ENCODE results near the gene DEFB132.
"Not testable (repeated sequence)": the region's sequence is repeated elsewhere in the genome, so short reads cannot be mapped to it uniquely, and the experiment has no call there.

Gene DEFB132

GRCh38 chr20:227439-228105 lies 30.0 kb upstream of the DEFB132 start:
- Histone ChIP-seq H3K9ac (ENCODE audit: low read length) (no peak overlapping the region), H3K27ac (ENCODE audit: low read depth, low read length) (no peak overlapping the region), H3K9me3 (ENCODE audit: control insufficient read depth, insufficient read depth, low read depth, low read length) (no peaks in the 10 kb centered on the region), H3K4me1 (ENCODE audit: control insufficient read depth, insufficient read depth, low read length) (no peaks in the 10 kb centered on the region), H3K36me3 (ENCODE audit: control insufficient read depth, insufficient read depth, low read length) (no peaks in the 10 kb centered on the region), H3K4me3 (ENCODE audit: low read depth, low read length) (no peak overlapping the region), H3K27me3 (ENCODE audit: control insufficient read depth, insufficient read depth, low read length) (peaks cover 52% of the 10 kb centered on the region)

DNA sequence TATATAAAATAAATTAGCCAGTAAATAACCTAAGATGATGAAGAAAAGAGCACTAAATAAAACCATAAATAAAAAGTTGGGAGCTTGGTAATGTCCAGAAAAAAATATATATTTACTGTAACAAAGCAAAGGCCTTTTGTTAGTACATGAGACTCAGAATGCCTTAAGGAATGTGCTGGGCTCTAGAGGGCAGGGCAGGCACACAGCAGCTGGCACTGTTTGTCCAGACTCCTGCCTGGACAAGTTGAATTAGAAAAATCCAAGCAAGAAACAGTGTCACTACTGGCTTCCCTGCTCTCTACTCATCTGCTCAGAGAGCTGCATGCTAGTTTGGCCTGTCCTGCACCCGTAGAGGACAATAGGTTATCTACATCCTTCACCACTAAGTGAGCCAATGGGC lies 21.6 kb upstream of the DEFB132 start:
- H3K9me3 ChIP-seq (ENCODE audit: control insufficient read depth, insufficient read depth, low read depth, low read length): no peaks in the 10 kb centered on the region

DNA sequence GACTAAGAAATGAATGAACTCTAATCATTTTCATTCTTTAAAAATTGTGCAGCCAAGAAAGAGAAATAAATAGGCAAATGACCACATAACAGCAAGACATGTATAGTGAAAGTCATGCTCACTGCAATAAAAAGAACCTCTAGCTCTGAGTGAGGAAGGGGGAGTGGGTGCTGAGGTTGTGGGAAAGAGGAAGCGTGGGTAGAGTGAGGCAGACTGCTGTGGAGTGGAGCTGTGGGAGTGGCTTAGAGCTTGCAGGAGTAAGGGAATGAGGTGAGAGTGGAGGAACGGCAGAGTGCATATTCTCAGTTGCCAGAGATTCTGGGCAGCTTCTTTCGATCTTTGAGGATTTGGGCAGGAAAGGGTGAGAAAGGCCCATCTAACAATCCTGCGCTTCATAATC lies 20.0 kb upstream of the DEFB132 start:
- Histone ChIP-seq H3K9ac (ENCODE audit: low read length) (no peak overlapping the region), H3K36me3 (ENCODE audit: control insufficient read depth, insufficient read depth, low read length) (no peaks in the 10 kb centered on the region), H3K4me1 (ENCODE audit: control insufficient read depth, insufficient read depth, low read length) (no peaks in the 10 kb centered on the region), H3K9me3 (ENCODE audit: control insufficient read depth, insufficient read depth, low read depth, low read length) (no peaks in the 10 kb centered on the region), H3K27ac (ENCODE audit: low read depth, low read length) (no peak overlapping the region), H3K4me3 (ENCODE audit: low read depth, low read length) (no peak overlapping the region), H3K27me3 (ENCODE audit: control insufficient read depth, insufficient read depth, low read length) (peaks cover 64% of the 10 kb centered on the region)

More for the DNA sequence above, 21.6 kb upstream of the DEFB132 start:
- H3K27ac ChIP-seq (ENCODE audit: low read depth, low read length): no peak overlapping the region
- no peaks in the 10 kb centered on the region for H3K36me3 ChIP-seq (ENCODE audit: control insufficient read depth, insufficient read depth, low read length)
- no peak overlapping the region for H3K4me3 ChIP-seq (ENCODE audit: low read depth, low read length)
- H3K4me1 ChIP-seq (ENCODE audit: control insufficient read depth, insufficient read depth, low read length): no peaks in the 10 kb centered on the region
- H3K27me3 ChIP-seq (ENCODE audit: control insufficient read depth, insufficient read depth, low read length): peaks cover 54% of the 10 kb centered on the region
- H3K9ac ChIP-seq (ENCODE audit: low read length): no peak overlapping the region

- Histone ChIP-seq H3K27ac (ENCODE audit: low read depth, low read length) (no peak overlapping the region), H3K9ac (ENCODE audit: low read length) (no peak overlapping the region), H3K36me3 (ENCODE audit: control insufficient read depth, insufficient read depth, low read length) (no peaks in the 10 kb centered on the region), H3K4me3 (ENCODE audit: low read depth, low read length) (no peak overlapping the region), H3K27me3 (ENCODE audit: control insufficient read depth, insufficient read depth, low read length) (peaks cover 64% of the 10 kb centered on the region), H3K4me1 (ENCODE audit: control insufficient read depth, insufficient read depth, low read length) (no peaks in the 10 kb centered on the region), H3K9me3 (ENCODE audit: control insufficient read depth, insufficient read depth, low read depth, low read length) (no peaks in the 10 kb centered on the region)
Observed at GRCh38 chr20:237929-238328, 19.6 kb upstream of the DEFB132 start.

- Histone ChIP-seq H3K4me1 (ENCODE audit: control insufficient read depth, insufficient read depth, low read length) (no peaks in the 10 kb centered on the region), H3K27ac (ENCODE audit: low read depth, low read length) (no peak overlapping the region), H3K9ac (ENCODE audit: low read length) (no peak overlapping the region), H3K4me3 (ENCODE audit: low read depth, low read length) (no peak overlapping the region), H3K9me3 (ENCODE audit: control insufficient read depth, insufficient read depth, low read depth, low read length) (0 out of 2 replicates have a peak, but pooled peaks cover 3% of the 10 kb centered on the region), H3K27me3 (ENCODE audit: control insufficient read depth, insufficient read depth, low read length) (peaks cover 80% of the 10 kb centered on the region), H3K36me3 (ENCODE audit: control insufficient read depth, insufficient read depth, low read length) (no peaks in the 10 kb centered on the region)
Observed at GRCh38 chr20:242905-243304, 14.6 kb upstream of the DEFB132 start.

DNA sequence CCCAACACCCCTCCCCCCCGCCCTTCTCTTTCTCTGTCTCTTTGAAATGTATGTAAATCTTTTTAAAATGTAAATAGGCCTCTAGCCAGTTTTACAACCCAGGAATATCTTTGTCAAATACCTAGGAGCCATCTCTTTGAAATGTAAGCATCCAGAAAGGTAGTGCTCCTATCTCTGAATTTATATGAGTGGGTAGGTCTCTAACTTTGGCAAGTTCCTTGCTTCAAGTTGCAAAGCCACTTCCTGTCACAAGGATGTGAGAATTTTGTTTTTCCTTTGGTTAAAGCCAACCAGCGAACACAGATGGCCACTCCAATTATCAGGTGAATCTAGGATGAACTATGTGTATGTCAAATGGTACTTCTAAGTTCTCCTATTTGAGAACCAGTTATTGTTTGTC lies 6.2 kb upstream of the DEFB132 start:
- Histone ChIP-seq H3K27me3 (ENCODE audit: control insufficient read depth, insufficient read depth, low read length) (peaks cover 87% of the 10 kb centered on the region), H3K36me3 (ENCODE audit: control insufficient read depth, insufficient read depth, low read length) (no peaks in the 10 kb centered on the region), H3K4me1 (ENCODE audit: control insufficient read depth, insufficient read depth, low read length) (peaks cover 11% of the 10 kb centered on the region), H3K9me3 (ENCODE audit: control insufficient read depth, insufficient read depth, low read depth, low read length) (peaks cover 10% of the 10 kb centered on the region), H3K27ac (ENCODE audit: low read depth, low read length) (no peak overlapping the region), H3K4me3 (ENCODE audit: low read depth, low read length) (0 out of 2 replicates have a peak overlapping the region, but pooled peaks have one; percentile 15), H3K9ac (ENCODE audit: low read length) (no peak overlapping the region)

- Histone ChIP-seq H3K36me3 (ENCODE audit: control insufficient read depth, insufficient read depth, low read length) (no peaks in the 10 kb centered on the region), H3K4me1 (ENCODE audit: control insufficient read depth, insufficient read depth, low read length) (peaks cover 11% of the 10 kb centered on the region), H3K9me3 (ENCODE audit: control insufficient read depth, insufficient read depth, low read depth, low read length) (peaks cover 7% of the 10 kb centered on the region), H3K27me3 (ENCODE audit: control insufficient read depth, insufficient read depth, low read length) (peaks cover 91% of the 10 kb centered on the region), H3K27ac (ENCODE audit: low read depth, low read length) (no peak overlapping the region), H3K9ac (ENCODE audit: low read length) (no peak overlapping the region), H3K4me3 (ENCODE audit: low read depth, low read length) (no peak overlapping the region)
Observed at GRCh38 chr20:252801-253200, 4.7 kb upstream of the DEFB132 start.

DNA sequence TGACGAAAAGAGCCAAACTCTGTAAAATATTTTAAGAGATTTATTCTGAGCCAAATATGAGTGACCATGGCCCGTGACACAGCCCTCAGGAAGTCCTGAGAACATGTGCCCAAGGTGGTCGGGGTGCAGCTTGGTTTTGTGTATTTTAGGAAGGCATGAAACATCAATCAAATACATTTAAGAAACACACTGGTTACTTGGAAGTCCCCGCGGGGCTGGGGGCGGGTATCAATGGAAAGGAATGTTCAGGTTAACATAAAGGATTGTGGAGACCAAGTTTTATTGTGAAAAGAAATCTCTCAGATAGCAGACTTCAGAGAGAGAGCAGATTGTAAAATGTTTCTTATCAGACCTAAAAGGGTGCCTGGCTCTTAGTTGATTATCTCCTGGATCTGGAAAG lies 4.1 kb upstream of the DEFB132 start:
- not testable (repeated sequence) for H3K9me3 ChIP-seq (ENCODE audit: control insufficient read depth, insufficient read depth, low read depth, low read length); H3K4me3 ChIP-seq (ENCODE audit: low read depth, low read length); H3K27ac ChIP-seq (ENCODE audit: low read depth, low read length); H3K36me3 ChIP-seq (ENCODE audit: control insufficient read depth, insufficient read depth, low read length); H3K9ac ChIP-seq (ENCODE audit: low read length)
- Histone ChIP-seq H3K27me3 (ENCODE audit: control insufficient read depth, insufficient read depth, low read length) (peaks cover 95% of the 10 kb centered on the region), H3K4me1 (ENCODE audit: control insufficient read depth, insufficient read depth, low read length) (peaks cover 11% of the 10 kb centered on the region)

- Histone ChIP-seq H3K4me1 (ENCODE audit: control insufficient read depth, insufficient read depth, low read length) (no peaks in the 10 kb centered on the region; the same call in 1 of the 2 replicates), H3K27ac (ENCODE audit: low read depth, low read length) (no peak overlapping the region), H3K4me3 (ENCODE audit: low read depth, low read length) (no peak overlapping the region), H3K36me3 (ENCODE audit: control insufficient read depth, insufficient read depth, low read length) (no peaks in the 10 kb centered on the region), H3K27me3 (ENCODE audit: control insufficient read depth, insufficient read depth, low read length) (peaks cover 79% of the 10 kb centered on the region), H3K9ac (ENCODE audit: low read length) (no peak overlapping the region), H3K9me3 (ENCODE audit: control insufficient read depth, insufficient read depth, low read depth, low read length) (no peaks in the 10 kb centered on the region)
Observed at GRCh38 chr20:258269-258858, 840 bp downstream of the DEFB132 start.

DNA sequence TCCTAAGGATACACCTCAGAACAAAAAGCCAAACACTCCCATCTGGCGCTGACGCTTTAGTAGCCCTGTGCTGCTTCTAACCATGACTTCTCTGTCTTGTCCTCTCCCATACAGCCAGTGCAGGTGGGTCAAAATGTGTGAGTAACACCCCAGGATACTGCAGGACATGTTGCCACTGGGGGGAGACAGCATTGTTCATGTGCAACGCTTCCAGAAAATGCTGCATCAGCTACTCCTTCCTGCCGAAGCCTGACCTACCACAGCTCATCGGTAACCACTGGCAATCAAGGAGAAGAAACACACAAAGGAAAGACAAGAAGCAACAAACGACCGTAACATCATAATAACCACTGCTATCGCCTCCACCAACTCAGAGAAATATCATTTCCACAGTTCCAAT lies 1.4 kb downstream of the DEFB132 start:
- Histone ChIP-seq H3K9me3 (ENCODE audit: control insufficient read depth, insufficient read depth, low read depth, low read length) (no peaks in the 10 kb centered on the region), H3K4me3 (ENCODE audit: low read depth, low read length) (no peak overlapping the region), H3K27ac (ENCODE audit: low read depth, low read length) (no peak overlapping the region), H3K4me1 (ENCODE audit: control insufficient read depth, insufficient read depth, low read length) (no peaks in the 10 kb centered on the region), H3K27me3 (ENCODE audit: control insufficient read depth, insufficient read depth, low read length) (peaks cover 79% of the 10 kb centered on the region), H3K9ac (ENCODE audit: low read length) (no peak overlapping the region), H3K36me3 (ENCODE audit: control insufficient read depth, insufficient read depth, low read length) (no peaks in the 10 kb centered on the region)

DNA sequence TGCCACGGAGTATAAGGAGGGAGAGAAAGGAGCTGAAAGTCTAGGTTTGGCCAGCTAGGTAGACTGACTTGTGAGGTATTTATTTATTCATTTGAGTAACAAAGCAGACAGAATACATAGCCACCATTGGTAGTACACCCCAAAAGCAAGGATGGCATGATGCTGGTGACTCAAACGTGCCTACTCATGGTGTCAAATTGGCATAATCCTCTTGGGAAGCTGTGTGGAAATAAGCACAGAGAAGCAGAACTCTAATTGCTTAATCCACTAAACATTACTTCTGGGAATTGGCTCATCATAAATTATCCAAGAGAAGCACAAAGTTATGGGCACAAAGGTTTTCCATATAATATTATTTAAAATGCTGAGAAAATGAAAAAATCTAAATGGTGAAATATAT lies 2.5 kb downstream of the DEFB132 start:
- Histone ChIP-seq H3K9ac (ENCODE audit: low read length) (no peak overlapping the region), H3K27ac (ENCODE audit: low read depth, low read length) (no peak overlapping the region), H3K36me3 (ENCODE audit: control insufficient read depth, insufficient read depth, low read length) (no peaks in the 10 kb centered on the region), H3K9me3 (ENCODE audit: control insufficient read depth, insufficient read depth, low read depth, low read length) (no peaks in the 10 kb centered on the region), H3K27me3 (ENCODE audit: control insufficient read depth, insufficient read depth, low read length) (peaks cover 71% of the 10 kb centered on the region), H3K4me3 (ENCODE audit: low read depth, low read length) (no peak overlapping the region), H3K4me1 (ENCODE audit: control insufficient read depth, insufficient read depth, low read length) (no peaks in the 10 kb centered on the region)

Measured in HUES6 (cell line).